HFF-Myc (cell line): Measurements from ENCODE around the gene SMYD3.

Experiments used
- DNase-seq: peaks from one replicate; pipeline ENCODE4 v3.0.0-alpha.2; 2011; ENCODE audit warnings: low read depth; ENCODE audit errors: extremely low read depth
- H3K4me3 ChIP-seq: replicated peaks from 2 replicates; pipeline ENCODE4 v1.5.1; 2011; ENCODE audit warnings: low read depth, mild to moderate bottlenecking, control low read depth, low read length
- CTCF ChIP-seq: IDR thresholded peaks from 2 replicates; pipeline ENCODE4 v1.5.1; 2012; ENCODE audit warnings: mild to moderate bottlenecking, low read depth, low read length, control low read depth; ENCODE audit errors: missing control alignments

The SMYD3 gene

GRCh38 chr1:245881767-245882391 is 625.2 kb downstream of the SMYD3 start:
- no peak overlapping the region for H3K4me3 ChIP-seq
- no peak for DNase-seq
- no peak for TF ChIP-seq CTCF

GRCh38 chr1:245880754-245881403 is 626.2 kb downstream of the SMYD3 start:
- TF ChIP-seq CTCF: no peak
- H3K4me3 ChIP-seq: no peak overlapping the region
- no peak for DNase-seq

- DNase-seq: no peak
- no peak for TF ChIP-seq CTCF
- H3K4me3 ChIP-seq: no peak overlapping the region
Measured at GRCh38 chr1:245879091-245879490, 628.0 kb downstream of the SMYD3 start.

GRCh38 chr1:245878585-245878984 is 628.5 kb downstream of the SMYD3 start:
- DNase-seq: no peak
- no peak for TF ChIP-seq CTCF
- H3K4me3 ChIP-seq: no peak overlapping the region

GRCh38 chr1:245877976-245878375 is 629.1 kb downstream of the SMYD3 start:
- no peak for TF ChIP-seq CTCF
- H3K4me3 ChIP-seq: no peak overlapping the region
- no peak for DNase-seq

- H3K4me3 ChIP-seq: no peak overlapping the region
- no peak for TF ChIP-seq CTCF
- no peak for DNase-seq
Measured at GRCh38 chr1:245876586-245876985, 630.5 kb downstream of the SMYD3 start.
